OCI-LY1 (cell line): ENCODE results near the gene PRR33.

Experiments
- H2AFZ ChIP-seq: fragments of 200-600 bp; sonication (generic), shearing (Covaris generic); 2 replicates; pipeline ENCODE4 v1.6.0; 2014; ENCODE audit warnings: antibody characterized with exemption, mild to moderate bottlenecking, low read length
- H3F3A ChIP-seq: fragments of 200-600 bp; sonication (generic), shearing (Covaris generic); 2 replicates; pipeline ENCODE4 v1.6.0; 2014; ENCODE audit warnings: mild to moderate bottlenecking, antibody characterized with exemption, low read length, moderate library complexity; ENCODE audit not compliant: insufficient read depth
- H3K27ac ChIP-seq: fragments of 200-600 bp; sonication (generic); 2 replicates; pipeline ENCODE4 v1.5.1; 2014; ENCODE audit warnings: low read length, mixed run types, mild to moderate bottlenecking, low read depth; ENCODE audit not compliant: poor library complexity, severe bottlenecking
- H3K27me3 ChIP-seq: fragments of 200-600 bp; sonication (generic); 2 replicates; pipeline ENCODE4 v1.6.0; 2014; ENCODE audit warnings: antibody characterized with exemption, mild to moderate bottlenecking, low read length, moderate library complexity; ENCODE audit not compliant: insufficient read depth
- H3K36me3 ChIP-seq: fragments of 200-600 bp; sonication (generic); 2 replicates; pipeline ENCODE4 v1.6.1; 2014; ENCODE audit warnings: mild to moderate bottlenecking, antibody characterized with exemption, low read length, moderate library complexity, mixed read lengths; ENCODE audit not compliant: insufficient read depth
- H3K4me1 ChIP-seq: fragments of 200-600 bp; sonication (generic); 2 replicates; pipeline ENCODE4 v1.5.1; 2014; ENCODE audit warnings: mild to moderate bottlenecking, low read length, moderate library complexity; ENCODE audit not compliant: insufficient read depth, severe bottlenecking
- H3K4me2 ChIP-seq: fragments of 200-600 bp; sonication (generic), shearing (Covaris generic); 2 replicates; pipeline ENCODE4 v1.6.1; 2014; ENCODE audit warnings: low read length
- H3K4me3 ChIP-seq: fragments of 200-600 bp; sonication (generic); 2 replicates; pipeline ENCODE4 v1.5.1; 2014; ENCODE audit warnings: low read length, low read depth, mild to moderate bottlenecking, mixed read lengths; ENCODE audit not compliant: poor library complexity, severe bottlenecking
- H3K79me2 ChIP-seq: fragments of 200-600 bp; shearing (Covaris generic); 2 replicates; pipeline ENCODE4 v1.6.1; 2016; ENCODE audit warnings: mixed run types, low read length, mixed read lengths; ENCODE audit not compliant: insufficient read depth
- H3K9ac ChIP-seq: fragments of 200-600 bp; sonication (generic), shearing (Covaris generic); 2 replicates; pipeline ENCODE4 v1.6.1; 2014; ENCODE audit warnings: mild to moderate bottlenecking, low read length, mixed read lengths
- H3K9me2 ChIP-seq: fragments of 200-600 bp; sonication (generic), shearing (Covaris generic); 2 replicates; pipeline ENCODE4 v1.6.1; 2014; ENCODE audit warnings: low read depth, mild to moderate bottlenecking, low read length, mixed read lengths
- H3K9me3 ChIP-seq: fragments of 200-600 bp; shearing (Covaris generic); 2 replicates; pipeline ENCODE4 v1.6.1; 2014; ENCODE audit warnings: low read length, mixed read lengths
- H4K20me1 ChIP-seq: fragments of 200-600 bp; sonication (generic), shearing (Covaris generic); 2 replicates; pipeline ENCODE4 v1.6.0; 2016; ENCODE audit warnings: mild to moderate bottlenecking, low read length; ENCODE audit not compliant: insufficient read depth
- EZH2 ChIP-seq: fragments of 200-600 bp; sonication (generic), shearing (Covaris generic); IDR thresholded peaks from 2 replicates; pipeline ENCODE4 v1.8.0; 2017; ENCODE audit warnings: borderline replicate concordance, mixed run types, mild to moderate bottlenecking, antibody characterized with exemption, low read length, moderate library complexity, mixed read lengths
- TF ChIP-seq, protein P1 (sequence below): fragments of 200-600 bp; sonication (generic), shearing (Covaris generic); IDR thresholded peaks from 2 replicates; pipeline ENCODE4 v1.5.1; 2017; ENCODE audit warnings: mild to moderate bottlenecking, antibody characterized with exemption, low read length, moderate library complexity, mixed read lengths

The PRR33 gene

GRCh38 chr11:1937616-1938342, 46.1 kb upstream of the PRR33 start:
- Histone ChIP-seq H3K27ac (no peak overlapping the region), H3K4me2 (no peak overlapping the region), H3K9me2 (no peaks in the 10 kb centered on the region), H3F3A (no peaks in the 10 kb centered on the region), H2AFZ (no peak overlapping the region), H3K27me3 (no peaks in the 10 kb centered on the region), H3K4me1 (no peaks in the 10 kb centered on the region), H3K4me3 (no peak overlapping the region), H4K20me1 (no peaks in the 10 kb centered on the region), H3K9ac (no peak overlapping the region), H3K79me2 (no peaks in the 10 kb centered on the region), H3K9me3 (no peaks in the 10 kb centered on the region), H3K36me3 (no peaks in the 10 kb centered on the region)
- TF ChIP-seq, protein P1, sequence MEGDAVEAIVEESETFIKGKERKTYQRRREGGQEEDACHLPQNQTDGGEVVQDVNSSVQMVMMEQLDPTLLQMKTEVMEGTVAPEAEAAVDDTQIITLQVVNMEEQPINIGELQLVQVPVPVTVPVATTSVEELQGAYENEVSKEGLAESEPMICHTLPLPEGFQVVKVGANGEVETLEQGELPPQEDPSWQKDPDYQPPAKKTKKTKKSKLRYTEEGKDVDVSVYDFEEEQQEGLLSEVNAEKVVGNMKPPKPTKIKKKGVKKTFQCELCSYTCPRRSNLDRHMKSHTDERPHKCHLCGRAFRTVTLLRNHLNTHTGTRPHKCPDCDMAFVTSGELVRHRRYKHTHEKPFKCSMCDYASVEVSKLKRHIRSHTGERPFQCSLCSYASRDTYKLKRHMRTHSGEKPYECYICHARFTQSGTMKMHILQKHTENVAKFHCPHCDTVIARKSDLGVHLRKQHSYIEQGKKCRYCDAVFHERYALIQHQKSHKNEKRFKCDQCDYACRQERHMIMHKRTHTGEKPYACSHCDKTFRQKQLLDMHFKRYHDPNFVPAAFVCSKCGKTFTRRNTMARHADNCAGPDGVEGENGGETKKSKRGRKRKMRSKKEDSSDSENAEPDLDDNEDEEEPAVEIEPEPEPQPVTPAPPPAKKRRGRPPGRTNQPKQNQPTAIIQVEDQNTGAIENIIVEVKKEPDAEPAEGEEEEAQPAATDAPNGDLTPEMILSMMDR = no peak
- no peak for TF ChIP-seq EZH2

- H3K27ac ChIP-seq = no peak overlapping the region
- H3K4me2 ChIP-seq = no peak overlapping the region
- no peak overlapping the region for H3K9ac ChIP-seq
- no peaks in the 10 kb centered on the region for H3K9me3 ChIP-seq
- no peaks in the 10 kb centered on the region for H3F3A ChIP-seq
- H4K20me1 ChIP-seq = no peaks in the 10 kb centered on the region
- no peak overlapping the region for H2AFZ ChIP-seq
- H3K4me3 ChIP-seq = no peak overlapping the region
- H3K9me2 ChIP-seq = no peaks in the 10 kb centered on the region
- no peak for TF ChIP-seq EZH2
- TF ChIP-seq, protein P1 = no peak
- no peaks in the 10 kb centered on the region for H3K79me2 ChIP-seq
- H3K4me1 ChIP-seq = no peaks in the 10 kb centered on the region
- no peaks in the 10 kb centered on the region for H3K27me3 ChIP-seq
- H3K36me3 ChIP-seq = no peaks in the 10 kb centered on the region
Measured at GRCh38 chr11:1936781-1937615, 45.3 kb upstream of the PRR33 start.

DNA sequence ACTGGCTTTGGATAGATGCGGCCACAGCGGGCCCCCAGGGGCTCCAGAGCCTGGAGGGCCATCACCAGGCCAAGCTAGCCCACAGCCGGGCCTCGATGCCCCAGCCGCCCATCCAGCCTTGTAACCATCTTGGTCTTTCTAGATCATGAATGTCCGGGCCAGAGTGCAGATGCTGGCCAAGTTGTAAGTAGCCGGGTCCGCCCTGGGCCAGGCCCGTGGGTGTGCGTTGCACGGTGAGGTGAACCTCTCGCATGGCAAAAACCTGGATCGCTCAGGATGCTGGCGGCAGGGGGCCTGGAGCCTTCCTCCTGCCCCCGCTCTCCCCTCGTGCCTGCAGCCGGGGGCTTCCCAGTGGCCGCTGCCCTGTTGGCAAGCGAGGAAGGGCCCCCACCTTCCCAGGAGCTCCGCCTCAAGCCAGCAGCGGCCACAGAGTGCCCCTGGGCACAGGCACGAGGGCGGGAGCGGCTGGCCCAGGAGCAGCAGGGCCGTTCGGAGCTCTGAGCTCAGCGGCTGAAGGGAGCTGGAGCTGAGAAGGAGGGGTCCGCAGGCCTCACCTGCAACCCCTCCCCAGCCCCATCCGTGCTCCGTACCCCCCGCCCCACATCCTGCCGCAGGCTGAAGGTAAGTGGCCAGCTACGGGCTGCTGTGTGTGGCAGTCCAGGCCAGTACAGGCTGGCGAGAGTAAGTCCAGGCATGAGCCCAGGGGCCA, 44.5 kb upstream of the PRR33 start:
- H3K9me3 ChIP-seq = no peaks in the 10 kb centered on the region
- H3K27me3 ChIP-seq = no peaks in the 10 kb centered on the region
- no peaks in the 10 kb centered on the region for H3K79me2 ChIP-seq
- no peaks in the 10 kb centered on the region for H3K36me3 ChIP-seq
- no peak for TF ChIP-seq EZH2
- TF ChIP-seq, protein P1 = no peak
- no peaks in the 10 kb centered on the region for H3F3A ChIP-seq
- H3K9me2 ChIP-seq = no peaks in the 10 kb centered on the region
- H3K4me2 ChIP-seq = no peak overlapping the region
- no peak overlapping the region for H3K9ac ChIP-seq
- H4K20me1 ChIP-seq = no peaks in the 10 kb centered on the region
- H2AFZ ChIP-seq = no peak overlapping the region
- no peak overlapping the region for H3K4me3 ChIP-seq
- no peaks in the 10 kb centered on the region for H3K4me1 ChIP-seq
- no peak overlapping the region for H3K27ac ChIP-seq
